GM23338 (cell line): ENCODE measurements around the gene DRAXIN. TPM values are rescaled to one million over a fixed set of nuclear protein-coding genes. Genes with fewer than 3 reads are reported as not detected.

Source experiments
- ATAC-seq: fragments of 200-7000 bp; cut with Tn5 transposase; 3 replicates; pipeline ENCODE4 v1.9.1; 2020
- DNase-seq: peaks from one replicate; pipeline ENCODE4 v3.0.0-alpha.2; 2015; ENCODE audit warnings: low spot score
- H2AFZ ChIP-seq: fragments of 200-600 bp; sonication (generic); 2 replicates; pipeline ENCODE4 v1.8.0; 2016; ENCODE audit warnings: antibody characterized with exemption, mild to moderate bottlenecking, moderate library complexity
- H3F3A ChIP-seq: fragments of 200-600 bp; sonication (generic); replicated peaks from 2 replicates; pipeline ENCODE4 v1.8.0; 2017; ENCODE audit warnings: antibody characterized with exemption, mixed run types, low read depth
- H3K27ac ChIP-seq: fragments of 200-600 bp; sonication (generic); 2 replicates; pipeline ENCODE4 v1.6.1; 2016; ENCODE audit warnings: low read depth
- H3K27me3 ChIP-seq: fragments of 200-600 bp; sonication (generic); 2 replicates; pipeline ENCODE4 v1.8.0; 2016; ENCODE audit warnings: mild to moderate bottlenecking, mixed run types, moderate library complexity; ENCODE audit not compliant: insufficient read depth
- H3K36me3 ChIP-seq: fragments of 200-600 bp; sonication (generic); 2 replicates; pipeline ENCODE4 v1.8.0; 2016; ENCODE audit warnings: mild to moderate bottlenecking; ENCODE audit not compliant: insufficient read depth
- H3K4me1 ChIP-seq: fragments of 200-600 bp; sonication (generic); 2 replicates; pipeline ENCODE4 v1.8.0; 2016; ENCODE audit warnings: mild to moderate bottlenecking, moderate library complexity; ENCODE audit not compliant: insufficient read depth
- H3K4me2 ChIP-seq: fragments of 200-600 bp; sonication (generic); 2 replicates; pipeline ENCODE4 v1.7.1; 2017; ENCODE audit warnings: mixed run types
- H3K4me3 ChIP-seq: fragments of 200-600 bp; sonication (generic); 2 replicates; pipeline ENCODE4 v1.6.1; 2016; ENCODE audit warnings: mixed run types
- H3K79me2 ChIP-seq: fragments of 200-600 bp; sonication (generic); replicated peaks from 2 replicates; pipeline ENCODE4 v1.8.0; 2017; ENCODE audit warnings: mild to moderate bottlenecking; ENCODE audit not compliant: insufficient read depth
- H3K9me2 ChIP-seq: fragments of 200-600 bp; sonication (generic); 2 replicates; pipeline ENCODE4 v1.8.0; 2017; ENCODE audit not compliant: insufficient read depth
- H4K20me1 ChIP-seq: fragments of 200-600 bp; sonication (generic); replicated peaks from 2 replicates; pipeline ENCODE4 v1.8.0; 2017; ENCODE audit warnings: mild to moderate bottlenecking; ENCODE audit not compliant: insufficient read depth
- H3K27ac Mint-ChIP-seq: 2 replicates; pipeline ENCODE4 v1.8.0; 2020; ENCODE audit warnings: inconsistent platforms, mild to moderate bottlenecking, moderate library complexity, mixed read lengths
- H3K27me3 Mint-ChIP-seq: 3 replicates; pipeline ENCODE4 v1.8.0; 2022; ENCODE audit warnings: low read depth, mild to moderate bottlenecking, moderate library complexity, mixed read lengths, inconsistent platforms; ENCODE audit not compliant: insufficient read depth, poor library complexity
- H3K36me3 Mint-ChIP-seq: 3 replicates; pipeline ENCODE4 v1.8.0; 2021; ENCODE audit warnings: low read depth, mild to moderate bottlenecking, inconsistent platforms, moderate library complexity, mixed read lengths
- H3K4me1 Mint-ChIP-seq: 3 replicates; pipeline ENCODE4 v1.8.0; 2020; ENCODE audit warnings: mild to moderate bottlenecking, inconsistent platforms, mixed read lengths
- H3K4me3 Mint-ChIP-seq: 3 replicates; pipeline ENCODE4 v1.8.0; 2021; ENCODE audit warnings: moderate library complexity, mild to moderate bottlenecking, inconsistent platforms, mixed read lengths
- H3K9me3 Mint-ChIP-seq: 3 replicates; pipeline ENCODE4 v1.8.0; 2020; ENCODE audit warnings: moderate library complexity, mild to moderate bottlenecking, inconsistent platforms, mixed read lengths
- CREB1 ChIP-seq: fragments of 250-450 bp; sonication (Bioruptor Pico); IDR thresholded peaks from 2 replicates; pipeline ENCODE4 v1.5.0; 2020; ENCODE audit warnings: low read depth, mild to moderate bottlenecking, moderate library complexity
- CTCF ChIP-seq, 2 experiments: fragments of 200-600 bp in 1 of 2; sonication (generic) in 1 of 2; conservative IDR thresholded peaks; 2 replicates each; pipeline versions ENCODE4 v1.5.1 to v1.6.1; 2016 to 2017; ENCODE audit warnings: antibody characterized with exemption in 2 of 2, low read depth in 2 of 2, mild to moderate bottlenecking in 2 of 2, moderate library complexity in 1 of 2
- EZH2 ChIP-seq: fragments of 200-600 bp; sonication (generic); IDR thresholded peaks from one replicate; pipeline ENCODE4 v1.8.0; 2017; ENCODE audit warnings: antibody characterized with exemption, mild to moderate bottlenecking, low read depth; ENCODE audit not compliant: unreplicated experiment
- EZH2phosphoT487 ChIP-seq: fragments of 200-600 bp; sonication (generic); IDR thresholded peaks from one replicate; pipeline ENCODE4 v1.8.1; 2018; ENCODE audit warnings: antibody characterized with exemption; ENCODE audit not compliant: unreplicated experiment
- NANOG ChIP-seq: IDR thresholded peaks from 2 replicates; pipeline ENCODE4 v1.6.1; 2016; ENCODE audit warnings: antibody characterized with exemption, borderline replicate concordance
- POLR2AphosphoS5 ChIP-seq: IDR thresholded peaks from 2 replicates; pipeline ENCODE4 v1.6.1; 2016; ENCODE audit warnings: antibody characterized with exemption, low read depth
- REST ChIP-seq: IDR thresholded peaks from one replicate; pipeline ENCODE4 v1.6.1; 2018; ENCODE audit warnings: antibody characterized with exemption; ENCODE audit not compliant: unreplicated experiment
- STAT1 ChIP-seq: IDR thresholded peaks from one replicate; pipeline ENCODE4 v1.6.1; 2016; ENCODE audit warnings: antibody characterized with exemption; ENCODE audit not compliant: unreplicated experiment
- ZNF114 ChIP-seq: fragments of 250-450 bp; sonication (Bioruptor Pico); IDR thresholded peaks from 2 replicates; pipeline ENCODE4 v1.5.0; 2020; ENCODE audit warnings: mild to moderate bottlenecking, moderate library complexity
- ZNF331 ChIP-seq: fragments of 250-450 bp; sonication (Bioruptor Pico); IDR thresholded peaks from 2 replicates; pipeline ENCODE4 v1.5.0; 2020; ENCODE audit warnings: low read depth, mild to moderate bottlenecking, moderate library complexity
- ZNF462 ChIP-seq: fragments of 250-450 bp; sonication (Bioruptor Pico); IDR thresholded peaks from 2 replicates; pipeline ENCODE4 v1.5.0; 2020; ENCODE audit warnings: mild to moderate bottlenecking, moderate library complexity
- polyA plus RNA-seq: library from polyadenylated mRNA; unstranded; fragments of >200 nt; fragmentation: Nextera tagmentation; extraction: Ambion mirVana; gene quantifications from 2 replicates; pipeline ENCODE4 v1.2.1, GENCODE V29; 2016
- total RNA-seq: library from RNA; depleted of rRNA; stranded (reverse); fragments of >200 nt; shearing (Covaris generic); gene quantifications from 2 replicates; pipeline ENCODE4 v1.2.3, GENCODE V29; 2014

The DRAXIN gene
- total and polyA plus RNA-seq, 2 experiments from 2014 or later = 7.6 to 23.0 TPM

GRCh38 chr1:11643782-11644181, 47.7 kb upstream of the DRAXIN start (continued):
- TF ChIP-seq ZNF462 (CRISPR knock-in tag) = no peak

- peaks cover 2% of the 10 kb centered on the region; the same call in 1 of the 3 replicates for H3K36me3 Mint-ChIP-seq
- no peak overlapping the region for H3K4me2 ChIP-seq
- 0 out of 2 replicates have a peak, but pooled peaks cover 5% of the 10 kb centered on the region for H3K4me1 ChIP-seq
- 0 out of 2 replicates have a peak, but pooled peaks cover 4% of the 10 kb centered on the region for H3F3A ChIP-seq
- H3K36me3 ChIP-seq = no peaks in the 10 kb centered on the region
- H3K27me3 ChIP-seq = no peaks in the 10 kb centered on the region
- no peak for DNase-seq
- ATAC-seq = no peak
- peaks cover 14% of the 10 kb centered on the region for H3K4me1 Mint-ChIP-seq
- no peaks in the 10 kb centered on the region for H3K9me2 ChIP-seq
- H3K4me3 Mint-ChIP-seq = no peak overlapping the region
- TF ChIP-seq ZNF114 (CRISPR knock-in tag) (no peak), EZH2 (no peak), NANOG (no peak), EZH2phosphoT487 (no peak), REST (no peak), CTCF (conservative IDR thresholded peaks at IDR 0.05; ENCODE audit: low read depth in 2 of 2) (no peak), ZNF331 (CRISPR knock-in tag) (no peak), STAT1 (no peak), CREB1 (no peak), POLR2AphosphoS5 (no peak)
- H3K9me3 Mint-ChIP-seq = no peaks in the 10 kb centered on the region
- H3K4me3 ChIP-seq = no peak overlapping the region
- peaks cover 4% of the 10 kb centered on the region for H3K27me3 Mint-ChIP-seq
- no peak overlapping the region for H2AFZ ChIP-seq
- no peaks in the 10 kb centered on the region for H3K79me2 ChIP-seq
- peaks cover 4% of the 10 kb centered on the region; the same call in 1 of the 2 replicates for H4K20me1 ChIP-seq
- H3K27ac ChIP-seq = no peak overlapping the region
- H3K27ac Mint-ChIP-seq = no peak overlapping the region
Measured at GRCh38 chr1:11645270-11645669, 46.2 kb upstream of the DRAXIN start.
